T-helper 1 cell (primary cell): Measurements from ENCODE around the gene ART5.
"Not testable (repeated sequence)": the region's sequence is repeated elsewhere in the genome, so short reads cannot be mapped to it uniquely, and the experiment has no call there.

Experiments
- DNase-seq, 5 donors: peaks; one replicate each; pipeline ENCODE4 v3.0.0-alpha.2; 2012 to 2020

ART5 gene

DNA sequence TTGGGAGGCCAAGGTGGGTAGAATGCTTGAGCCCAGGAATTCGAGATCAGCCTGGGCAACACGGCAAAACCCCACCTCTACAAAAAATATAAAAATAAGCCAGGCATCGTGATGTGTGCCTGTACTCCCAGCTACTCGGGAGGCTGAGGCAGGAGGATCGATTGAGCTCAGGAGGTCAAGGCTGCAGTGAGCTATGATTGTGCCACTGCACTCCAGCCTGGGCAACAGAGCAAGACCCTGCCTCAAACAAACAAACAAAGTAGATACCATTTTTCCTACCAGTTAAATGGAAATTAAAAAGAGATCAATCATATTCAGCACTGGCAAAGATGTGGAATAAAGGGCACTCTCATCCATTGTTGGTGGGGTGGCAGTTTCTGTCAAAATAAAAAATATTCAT, 15.5 kb upstream of the ART5 start:
- DNase-seq: not testable (repeated sequence)

DNA sequence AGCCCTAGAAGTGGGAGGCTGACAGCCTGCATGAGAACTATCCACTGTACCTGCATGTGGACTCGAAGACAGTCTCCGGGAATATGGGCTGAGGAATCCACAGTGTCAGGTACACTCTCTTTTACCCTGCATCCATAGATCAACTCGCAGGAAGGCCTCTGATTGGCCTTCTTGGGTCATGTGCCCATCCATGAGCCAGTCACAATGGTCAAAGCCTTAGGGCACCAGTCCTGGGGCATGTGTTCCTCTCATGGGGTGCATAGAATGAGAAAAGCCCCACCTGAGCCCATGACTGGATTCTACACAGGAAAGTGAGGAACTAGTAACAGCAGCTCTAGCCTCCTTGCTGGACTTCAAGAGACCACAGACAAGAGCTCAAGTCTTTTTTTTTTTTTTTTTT, 13.8 kb upstream of the ART5 start:
- no peak for DNase-seq

- not testable (repeated sequence) for DNase-seq
These were observed 10.7 kb upstream of the ART5 start for GRCh38 chr11:3652514-3652913.

- DNase-seq: not testable (repeated sequence)
These were observed 7.6 kb upstream of the ART5 start for GRCh38 chr11:3649374-3649773.

DNA sequence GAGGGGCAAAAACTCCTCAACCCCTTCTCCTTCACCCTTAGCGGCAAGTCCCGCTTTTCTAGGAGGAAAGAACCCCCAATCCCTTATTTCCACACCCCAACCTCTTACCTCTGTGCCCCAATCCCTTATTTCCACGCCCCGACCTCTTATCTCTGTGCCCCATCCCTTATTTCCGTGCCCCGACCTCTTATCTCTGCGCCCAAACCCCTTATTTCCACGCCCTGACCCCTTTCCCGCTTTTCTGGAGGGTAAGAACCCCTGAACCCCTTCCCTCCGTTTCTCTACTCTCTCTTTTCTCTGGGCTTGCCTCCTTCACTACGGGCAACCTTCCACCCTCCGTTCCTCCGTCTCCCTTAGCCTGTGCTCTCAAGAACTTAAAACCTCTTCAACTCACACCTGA, 7.1 kb upstream of the ART5 start:
- not testable (repeated sequence) for DNase-seq

DNA sequence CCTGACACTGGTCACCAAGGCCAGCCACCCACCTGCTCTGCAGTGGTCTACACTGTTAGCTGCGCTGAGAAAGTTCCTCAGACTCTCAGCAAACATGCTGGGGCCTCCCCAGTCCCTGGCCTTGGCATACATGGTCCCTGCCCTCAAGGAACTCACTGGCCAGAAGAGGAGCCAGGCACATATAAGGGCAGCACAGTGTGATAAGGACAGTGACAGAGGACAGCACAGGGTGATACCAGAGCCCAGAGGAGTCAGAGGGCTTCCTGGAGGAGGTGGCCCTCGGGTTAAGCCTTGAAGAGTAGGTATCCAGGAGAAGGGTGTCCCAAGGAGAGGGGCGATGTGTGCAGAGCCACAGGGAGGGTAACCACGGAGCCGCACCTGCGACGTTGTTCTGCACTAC, 3.8 kb upstream of the ART5 start:
- no peak for DNase-seq

- no peak for DNase-seq
These were observed 3.0 kb upstream of the ART5 start, which contains the start of gene ART1 for GRCh38 chr11:3644817-3645235. Gene ART1, plus strand, starts transcription at chr11:3645128. Its CDS starts 14,086 bp downstream, at chr11:3659214.

- not testable (repeated sequence) for DNase-seq
These were observed 1.3 kb upstream of the ART5 start for GRCh38 chr11:3643102-3643546.

- DNase-seq: peak; percentile 28 to 64 (median 57)
These were observed 519 bp upstream of the ART5 start for GRCh38 chr11:3642071-3642951.

- DNase-seq: no peak
These were observed 601 bp downstream of the ART5 start for GRCh38 chr11:3641191-3641590.

GRCh38 chr11:3639841-3640240, 2.0 kb downstream of the ART5 start:
- no peak for DNase-seq

- no peak for DNase-seq
These were observed 3.3 kb downstream of the ART5 start for GRCh38 chr11:3638513-3638912.

GRCh38 chr11:3637201-3637600, 4.6 kb downstream of the ART5 start:
- DNase-seq: no peak

DNA sequence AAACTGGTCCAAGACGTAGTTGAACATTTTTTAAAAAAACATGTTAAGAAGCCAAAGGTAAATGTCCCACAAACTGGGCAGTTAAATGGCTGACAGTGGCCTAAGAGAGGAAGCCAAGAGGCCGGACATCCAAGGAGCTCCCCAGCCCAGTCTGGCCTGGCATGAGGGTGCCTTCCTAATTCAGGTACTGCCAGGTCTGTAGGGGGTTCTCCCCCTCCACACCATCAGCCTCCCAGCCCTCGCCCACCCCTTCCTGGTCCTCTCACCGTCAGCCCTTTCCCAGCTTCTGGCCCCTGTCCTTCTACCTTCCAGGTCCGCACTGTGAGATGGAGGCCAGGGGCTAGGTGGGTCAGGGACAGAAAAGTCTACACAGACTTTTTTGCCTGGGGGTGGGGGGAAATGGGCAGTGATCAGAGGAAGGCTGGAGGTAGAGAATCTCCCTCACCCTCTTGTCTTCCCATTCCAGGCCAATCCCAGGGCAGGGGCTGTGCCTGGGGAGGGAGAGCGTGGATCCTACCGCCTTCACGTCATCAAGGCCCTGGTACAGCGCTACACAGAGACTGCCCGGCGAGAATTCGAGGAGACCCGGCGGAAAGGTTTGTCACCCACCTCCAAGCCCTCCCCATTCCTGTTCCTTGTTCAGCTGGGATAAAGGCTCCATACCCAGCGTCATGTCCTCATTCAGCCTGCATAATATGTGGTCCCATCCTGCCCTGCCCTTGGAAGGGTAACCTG, 6.0 kb downstream of the ART5 start:
- DNase-seq: no peak

DNA sequence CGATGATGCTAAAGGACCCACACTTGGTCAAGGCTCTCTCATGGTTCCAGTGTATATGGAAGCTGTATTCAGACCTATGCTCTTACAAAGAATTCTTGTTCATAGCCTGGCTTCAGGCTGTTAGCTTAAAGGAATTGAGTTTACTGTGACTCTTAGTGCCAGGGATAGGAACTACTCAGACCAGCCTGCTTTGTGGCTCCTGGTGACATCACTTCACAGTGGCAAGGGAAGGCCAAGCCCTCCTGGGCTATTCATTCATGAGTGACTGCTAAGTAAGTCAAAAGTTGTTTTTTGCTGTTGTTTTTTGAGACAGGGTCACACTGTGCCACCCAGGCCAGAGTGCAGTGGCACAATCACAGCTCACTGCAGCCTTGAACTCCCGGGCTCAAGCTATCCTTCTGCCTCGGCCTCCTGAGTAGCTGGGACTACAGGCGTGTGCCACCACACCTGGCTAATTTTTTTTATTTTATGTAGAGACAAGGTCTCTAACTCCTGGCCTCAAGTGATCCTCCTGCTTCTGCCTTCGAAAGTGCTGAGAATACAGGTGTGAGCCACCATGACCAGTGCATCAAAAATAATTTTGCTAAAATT, 9.6 kb downstream of the ART5 start:
- DNase-seq: no peak

- DNase-seq: no peak
These were observed 10.5 kb downstream of the ART5 start for GRCh38 chr11:3631331-3631730.

DNA sequence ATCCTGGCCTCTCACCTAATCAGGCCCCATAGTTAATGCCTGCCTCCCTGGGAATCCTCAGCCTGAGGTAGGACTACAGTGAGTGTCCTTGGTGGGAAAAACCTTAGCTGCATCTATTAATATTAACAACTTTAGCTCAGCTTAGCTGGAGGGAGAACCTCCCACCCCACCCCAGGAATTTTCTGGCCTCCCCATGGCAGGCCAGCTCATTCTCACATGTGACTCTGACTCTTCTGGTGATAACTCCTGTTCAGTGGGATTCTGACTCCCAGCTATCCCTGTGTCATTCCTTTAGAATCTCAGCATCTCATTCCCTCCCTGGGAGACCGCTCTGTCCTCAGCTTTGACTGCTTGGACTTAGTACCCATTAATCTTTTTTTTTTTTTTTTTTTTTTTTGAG, 14.5 kb downstream of the ART5 start:
- DNase-seq: no peak

- no peak for DNase-seq
These were observed 15.4 kb downstream of the ART5 start for GRCh38 chr11:3626250-3626960.

DNA sequence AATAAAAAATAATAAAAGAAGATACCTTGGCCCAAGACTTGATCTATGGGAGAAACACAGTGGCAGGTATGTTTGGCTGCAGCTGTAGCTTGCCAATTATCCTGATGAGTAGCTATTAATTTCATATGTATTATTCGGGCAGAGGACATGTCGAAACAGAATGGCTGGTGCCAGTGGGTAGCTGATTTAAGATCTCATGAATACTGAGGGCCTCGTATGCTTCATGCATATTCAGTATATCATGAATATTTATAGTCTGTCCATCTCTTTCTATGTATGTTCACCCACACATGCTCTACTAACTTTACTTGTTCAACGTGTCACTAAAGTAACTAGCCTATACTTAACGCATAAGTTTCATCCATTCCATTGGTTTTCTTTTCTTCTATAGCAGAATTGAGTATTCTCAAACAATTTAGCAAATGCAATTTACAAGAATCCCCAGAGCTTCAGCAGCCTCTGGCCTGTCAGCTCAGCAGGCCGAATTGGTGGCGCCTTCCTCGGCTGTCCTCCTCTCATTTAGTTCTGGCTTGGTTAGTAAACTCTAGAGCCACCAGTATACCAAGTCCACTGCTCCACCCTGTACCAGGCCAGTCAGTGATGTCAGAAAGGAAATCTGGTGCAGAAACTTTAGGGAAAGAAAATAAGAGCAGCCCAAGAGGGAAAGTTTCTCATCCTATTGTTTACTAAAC, 17.9 kb downstream of the ART5 start:
- DNase-seq: no peak

- DNase-seq: no peak
These were observed 18.7 kb downstream of the ART5 start for GRCh38 chr11:3623121-3623520.

DNA sequence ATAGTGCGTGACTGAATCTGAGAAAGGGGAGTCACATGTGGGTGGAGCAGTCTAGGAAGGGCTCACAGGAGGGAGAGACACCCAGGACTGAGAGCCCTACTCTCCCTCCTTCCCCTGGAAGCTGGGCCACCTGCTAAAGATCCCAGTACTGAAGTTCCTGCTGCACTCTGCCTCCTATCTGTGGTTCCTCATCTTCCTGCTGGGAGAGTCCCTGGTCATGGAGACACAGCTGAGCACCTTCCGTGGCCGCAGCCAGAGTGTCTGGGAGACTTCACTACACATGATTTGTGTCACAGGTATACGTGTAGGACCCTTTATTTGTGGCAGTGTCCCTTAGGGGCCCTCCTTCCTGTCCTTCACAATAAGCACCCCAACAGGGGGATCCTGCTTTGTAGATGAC, 19.3 kb downstream of the ART5 start:
- DNase-seq: no peak

GRCh38 chr11:3617990-3618389, 23.8 kb downstream of the ART5 start:
- no peak for DNase-seq
